ENCODE measurements around the gene HIVEP2.
A peak's percentile ranks its signal among the peaks of the same experiment; 100 is the strongest.

HIVEP2 gene

DNA sequence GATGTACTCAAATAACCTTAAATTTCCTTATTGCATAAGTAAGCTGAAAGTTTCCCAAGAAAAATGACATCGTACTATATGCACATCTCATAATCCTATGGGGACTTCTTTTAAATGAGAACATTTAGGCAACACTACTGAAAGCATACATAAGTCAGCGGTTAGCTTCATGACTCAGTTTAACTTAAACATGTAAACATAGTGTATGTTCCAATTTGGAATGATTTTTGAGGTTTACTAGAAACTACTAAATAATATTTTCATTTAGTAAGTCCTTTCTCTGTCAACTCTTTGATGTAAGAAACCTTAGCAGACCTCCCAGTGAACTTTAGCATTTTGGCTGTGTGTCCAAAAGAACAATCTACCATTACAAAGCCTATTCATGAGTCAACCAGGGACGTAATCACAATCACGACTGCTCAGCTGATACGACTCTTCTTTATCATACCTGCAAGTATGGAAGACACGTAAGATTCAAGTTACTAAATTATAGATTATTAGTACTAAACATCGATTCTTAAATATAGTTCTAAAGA is 19.3 kb downstream of the HIVEP2 start:
- DNase-seq (ENCODE audit: low read depth in 2 of 2), result no peak

DNA sequence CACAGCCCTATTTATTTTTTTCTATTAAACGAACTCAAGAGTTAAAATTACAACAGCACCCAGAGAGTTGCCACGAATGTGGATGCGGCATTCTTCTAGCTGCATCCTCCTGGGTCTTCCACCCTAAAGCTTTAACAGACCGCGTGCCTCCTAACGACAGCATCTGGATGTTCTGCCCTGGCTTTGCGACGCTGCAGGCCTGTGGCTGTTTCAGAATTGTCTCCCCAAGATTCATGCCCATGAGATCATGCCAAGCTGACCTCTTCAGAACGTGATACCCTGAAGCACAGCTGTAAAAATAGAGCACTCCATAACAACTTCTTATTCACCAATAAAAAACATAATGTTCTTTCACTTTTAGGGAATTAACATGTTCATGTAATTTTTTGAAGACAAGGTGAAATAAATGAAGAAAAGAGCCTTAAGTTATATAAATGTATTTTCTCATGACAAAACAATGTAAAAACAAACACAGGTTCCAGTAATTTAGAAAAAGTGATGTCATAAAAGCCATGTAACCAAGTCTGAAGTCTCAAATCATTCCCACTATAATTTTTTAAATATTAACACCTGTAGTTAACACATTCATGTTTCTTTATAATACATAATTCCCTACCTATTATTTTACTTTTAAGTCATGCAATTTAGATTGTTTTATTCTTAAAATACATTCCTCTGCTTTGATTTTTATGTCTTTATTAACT is 26.5 kb downstream of the HIVEP2 start:
- DNase-seq (ENCODE audit: low read depth in 2 of 2), result no peak

DNA sequence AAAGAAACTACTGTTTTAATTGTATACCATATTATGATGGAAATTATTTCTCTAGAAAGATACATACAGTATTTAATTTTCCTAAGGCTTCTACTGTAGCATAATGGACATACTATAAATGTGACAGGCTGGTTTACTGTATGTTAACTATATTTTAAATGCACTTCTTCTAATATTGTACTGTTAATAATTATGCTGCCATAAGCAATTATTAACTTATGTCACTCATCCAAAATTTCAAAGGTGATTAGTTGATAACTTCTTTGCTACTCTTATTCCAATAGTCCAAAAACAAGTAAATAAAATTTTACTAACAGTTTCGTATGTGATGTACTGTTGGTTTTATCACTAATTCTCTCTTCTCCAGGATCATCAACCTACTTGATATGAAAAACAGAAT is 28.1 kb downstream of the HIVEP2 start:
- DNase-seq (ENCODE audit: low read depth in 2 of 2), result no peak

DNA sequence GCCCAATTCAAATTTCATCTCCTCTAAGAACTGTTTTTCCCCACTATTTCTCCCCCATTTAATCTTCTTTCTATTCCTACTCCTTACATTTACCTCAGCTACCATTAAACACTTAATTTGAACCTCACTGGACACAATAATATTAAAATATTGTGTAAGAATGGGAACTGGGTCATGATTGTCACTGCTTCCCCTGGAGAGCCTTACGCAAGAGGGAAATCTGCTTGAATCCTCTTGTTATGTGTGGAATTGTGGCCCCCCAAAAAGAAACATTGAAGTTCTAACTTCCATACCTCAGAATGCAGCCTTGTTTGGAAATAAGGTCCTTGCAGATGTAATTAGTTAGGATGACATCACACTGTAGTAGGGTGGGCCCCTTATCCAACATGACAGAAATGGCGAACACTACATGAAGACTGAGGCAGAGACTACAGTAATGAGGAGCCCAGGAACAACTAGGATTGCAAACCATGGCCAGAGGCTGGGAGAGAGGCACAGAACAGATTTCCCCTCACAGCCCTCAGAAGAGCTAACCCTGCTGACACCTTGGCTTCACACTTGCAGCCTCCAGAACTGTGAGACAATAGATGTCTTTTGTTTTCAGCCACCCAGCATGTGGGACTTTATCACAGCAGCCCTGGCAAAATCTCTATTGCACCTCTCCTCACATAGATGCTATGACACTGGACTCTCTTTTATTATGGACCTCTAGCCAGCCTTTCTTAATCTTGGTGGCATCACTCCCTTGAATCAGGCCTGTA is 29.9 kb downstream of the HIVEP2 start:
- DNase-seq (ENCODE audit: low read depth in 2 of 2), result no peak

DNA sequence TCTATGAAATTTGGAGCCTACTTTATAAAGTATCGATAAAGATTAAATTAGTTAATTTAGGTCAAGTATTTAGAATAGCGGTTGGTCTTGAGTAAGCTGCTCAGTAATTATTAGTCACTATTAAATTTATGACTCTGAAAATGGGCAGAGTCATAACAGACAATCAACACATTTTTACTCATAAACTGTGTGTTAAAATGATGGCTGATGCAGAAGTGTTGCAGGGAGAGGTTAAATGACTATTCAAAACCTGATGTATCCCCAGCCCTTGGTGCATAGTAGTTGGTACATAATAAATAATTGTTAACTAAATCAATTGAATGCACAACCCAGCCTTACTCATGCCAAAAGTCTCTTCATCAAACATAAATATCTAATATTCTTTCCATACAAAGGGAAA is 30.6 kb downstream of the HIVEP2 start:
- DNase-seq (ENCODE audit: low read depth in 2 of 2), result no peak

DNA sequence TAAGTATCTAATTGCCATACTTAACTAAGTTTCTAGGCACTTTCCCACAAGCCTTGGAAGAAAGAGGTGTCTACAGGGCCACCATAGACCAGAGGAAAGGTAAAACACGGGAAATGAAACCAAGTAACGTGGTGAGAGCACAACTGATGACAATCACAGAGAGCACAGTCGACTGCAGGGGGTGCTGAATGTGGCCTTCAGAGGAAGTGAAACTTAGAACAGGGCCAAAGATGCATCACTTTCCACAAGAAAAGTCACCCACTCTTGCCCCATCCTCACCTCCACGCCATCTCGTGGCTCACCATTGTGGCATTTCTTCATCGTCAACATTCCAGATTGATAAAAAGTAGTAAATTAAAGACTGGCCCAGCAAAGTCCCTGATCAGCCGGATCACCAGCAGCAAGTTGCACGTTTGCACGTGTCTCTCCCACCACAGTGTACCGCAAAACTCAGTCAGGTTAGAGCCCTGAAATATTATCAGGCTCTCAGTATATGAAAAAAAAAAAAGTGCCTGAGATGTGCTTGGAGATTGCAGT is 31.4 kb downstream of the HIVEP2 start:
- DNase-seq (ENCODE audit: low read depth in 2 of 2), result peak; percentile 56 to 70

DNA sequence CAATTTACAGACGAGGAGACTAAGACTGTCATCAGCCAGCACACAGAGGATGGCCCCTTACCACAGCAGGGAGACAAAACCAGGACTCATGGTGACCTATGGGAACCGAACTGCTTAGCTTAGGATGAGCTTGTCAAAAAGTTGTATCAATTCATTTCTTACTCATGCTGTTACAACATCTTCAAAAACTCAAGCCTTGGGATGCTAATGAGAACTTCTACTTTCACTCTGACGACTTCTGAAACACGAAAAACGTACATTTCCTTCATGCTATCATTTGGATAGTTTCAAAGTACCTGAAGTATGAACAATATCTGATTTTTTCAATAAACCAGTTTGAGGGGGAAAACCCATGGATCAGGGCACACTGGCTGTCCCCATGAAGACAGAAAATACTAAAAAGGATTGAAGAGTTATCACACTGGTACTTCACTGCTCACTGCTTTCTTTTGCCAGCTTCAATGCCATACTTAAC is 31.9 kb downstream of the HIVEP2 start:
- no peak for DNase-seq (ENCODE audit: low read depth in 2 of 2)

DNA sequence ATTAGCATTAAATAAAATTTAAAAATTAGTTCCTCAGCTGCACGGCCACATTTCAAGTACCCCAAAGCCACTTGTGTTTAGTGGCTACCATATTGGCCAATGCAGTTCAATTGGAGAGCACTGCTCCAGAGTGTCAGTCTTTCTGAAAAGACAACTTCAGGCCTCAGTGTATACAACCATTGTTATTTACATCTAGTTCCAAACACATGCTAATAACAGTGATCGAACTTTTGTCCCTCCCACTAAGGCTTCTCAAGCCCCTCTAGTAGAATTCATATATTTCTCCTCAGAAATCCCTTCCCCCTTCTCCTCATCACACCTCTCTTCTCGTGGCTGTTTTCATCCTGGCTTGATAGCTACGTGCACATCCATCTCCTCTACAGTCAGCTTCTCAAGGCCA is 32.9 kb downstream of the HIVEP2 start:
- DNase-seq (ENCODE audit: low read depth in 2 of 2), result no peak

DNA sequence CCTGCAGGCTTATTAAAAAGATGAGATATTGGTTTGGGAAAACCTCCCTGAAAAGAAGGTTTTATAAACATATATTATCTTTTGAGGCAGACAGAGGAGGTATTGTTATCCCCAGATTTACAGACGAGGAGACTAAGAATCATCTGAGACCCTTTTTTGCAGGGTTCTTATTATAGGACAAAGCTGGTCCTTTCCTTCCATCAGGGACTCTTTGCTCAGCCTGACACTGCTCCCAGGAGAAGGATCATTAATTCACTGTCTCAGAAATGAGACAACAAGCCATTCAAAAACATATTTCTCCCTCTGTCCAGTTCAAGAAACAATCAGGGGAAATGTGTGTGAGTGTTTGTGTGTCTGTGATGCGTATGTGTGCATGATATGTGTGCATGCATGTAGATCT is 33.5 kb downstream of the HIVEP2 start:
- no peak for DNase-seq (ENCODE audit: low read depth in 2 of 2)

DNA sequence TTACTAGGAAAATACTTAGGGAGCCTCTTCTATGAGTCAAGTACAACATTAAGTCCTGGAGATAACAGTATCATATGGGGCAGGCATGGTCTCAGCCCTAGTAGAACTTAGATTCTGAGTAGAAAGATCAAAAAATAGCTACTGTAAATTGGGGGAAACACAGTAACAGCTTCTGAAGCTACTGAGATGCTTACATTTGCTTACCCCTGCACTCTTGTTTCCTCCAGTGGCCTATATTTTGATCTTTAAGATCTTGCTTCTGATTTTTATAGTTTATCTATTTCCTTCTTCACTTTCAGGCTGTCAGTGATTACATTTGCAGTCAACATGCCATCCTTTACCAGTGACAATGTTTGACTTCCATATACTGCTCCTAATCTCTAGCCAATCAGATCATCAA is 35.3 kb downstream of the HIVEP2 start:
- no peak for DNase-seq (ENCODE audit: low read depth in 2 of 2)

DNA sequence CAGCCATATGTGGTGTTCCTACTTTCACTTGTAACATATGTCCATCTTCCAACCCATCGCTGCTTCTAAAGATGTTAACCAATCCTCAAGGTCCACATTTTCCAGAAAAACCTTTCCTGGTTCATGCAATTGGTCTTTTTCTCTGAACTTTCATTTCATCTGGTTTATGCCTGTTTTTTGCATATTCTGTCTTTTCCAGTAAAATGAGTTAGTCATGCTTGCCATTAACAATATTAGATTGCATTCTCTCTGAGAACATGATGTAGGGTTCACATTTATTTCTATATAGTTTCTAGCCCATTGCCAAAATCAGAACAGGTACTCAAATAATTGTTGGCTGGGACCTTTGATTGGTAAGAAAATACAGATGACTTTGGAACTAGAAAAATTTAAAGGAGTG is 36.7 kb downstream of the HIVEP2 start:
- no peak for DNase-seq (ENCODE audit: low read depth in 2 of 2)

DNA sequence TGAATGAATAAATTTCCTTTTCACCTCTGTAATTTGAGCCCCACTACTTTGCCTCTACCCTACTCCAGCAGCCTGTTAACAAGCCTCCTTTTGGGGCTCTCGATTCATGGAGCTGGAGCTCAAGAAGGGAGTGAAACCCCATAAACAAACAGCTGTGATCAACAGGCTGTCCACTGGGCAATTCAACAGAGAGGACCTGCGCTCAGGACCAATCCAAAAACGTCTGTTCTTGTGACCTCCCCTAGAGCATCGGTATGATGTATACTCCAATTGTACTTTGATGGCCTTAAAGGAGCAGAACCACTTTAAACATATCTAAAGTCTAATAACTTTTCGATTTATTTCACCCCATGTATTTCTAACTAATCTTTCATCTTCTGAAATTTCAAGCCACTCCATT is 37.4 kb downstream of the HIVEP2 start:
- no peak for DNase-seq (ENCODE audit: low read depth in 2 of 2)

DNA sequence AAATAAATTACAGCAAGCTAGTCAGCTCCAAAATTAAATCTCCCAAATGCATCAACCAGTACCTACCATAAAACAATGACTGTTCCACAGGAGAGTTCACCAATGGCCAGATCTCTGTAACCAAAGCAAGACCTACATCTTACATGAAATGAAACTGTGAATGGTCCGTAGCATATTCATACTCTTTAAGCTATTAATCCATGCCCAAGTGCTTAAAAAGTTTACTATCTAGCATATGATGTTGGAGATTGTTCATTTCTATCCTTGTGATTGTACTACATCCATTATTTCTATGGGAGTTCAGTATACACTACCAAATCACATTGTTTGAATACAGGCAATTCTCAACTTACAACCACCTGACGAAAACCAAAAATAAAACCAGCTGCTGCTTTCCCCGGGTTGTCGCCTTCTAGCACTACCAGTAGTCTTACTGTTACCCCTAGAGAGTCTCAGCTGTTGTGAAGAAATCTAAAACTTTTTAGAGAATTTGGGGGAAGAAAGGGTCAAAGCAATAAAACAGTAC is 38.0 kb downstream of the HIVEP2 start:
- no peak for DNase-seq (ENCODE audit: low read depth in 2 of 2)

DNA sequence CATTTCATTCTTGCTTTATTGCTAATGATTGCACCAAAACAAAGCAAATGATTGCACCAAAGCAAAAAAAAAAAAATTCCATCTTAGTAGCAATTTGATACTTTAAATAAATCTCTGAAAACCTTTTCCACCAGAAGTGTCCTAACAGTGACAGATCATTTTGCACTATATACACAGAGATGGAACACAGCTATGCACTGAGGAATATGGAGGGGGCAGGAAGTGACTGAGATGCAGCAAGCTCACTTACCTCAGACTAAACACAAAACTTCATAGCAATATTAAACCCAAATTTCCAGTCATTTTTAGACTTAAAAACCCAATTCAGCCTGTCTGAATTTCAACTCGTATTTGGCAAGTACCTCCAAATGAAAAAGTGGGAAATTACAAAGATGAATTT is 41.2 kb downstream of the HIVEP2 start:
- DNase-seq (ENCODE audit: low read depth in 2 of 2), result no peak

DNA sequence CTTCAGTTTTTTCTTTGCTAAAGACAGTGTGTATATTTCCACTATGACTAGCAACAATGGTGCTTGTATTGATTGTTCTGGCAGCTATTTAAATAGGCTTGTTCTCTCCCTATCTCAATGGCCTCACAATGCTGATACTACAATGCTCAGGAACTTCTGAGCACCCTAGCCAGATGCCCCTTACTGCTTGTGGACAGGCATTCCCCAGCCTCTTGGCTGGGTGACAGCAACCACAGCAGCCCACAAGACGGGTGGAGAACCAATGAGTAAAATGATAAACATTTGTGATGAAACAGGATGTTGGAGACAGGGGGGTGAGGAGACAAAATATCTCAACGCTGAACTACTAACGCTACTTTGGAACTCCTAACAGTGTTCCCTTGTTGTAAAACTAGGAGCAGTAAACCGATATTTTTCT is 42.3 kb downstream of the HIVEP2 start:
- peak in 1 of 2 donors; percentile 59 for DNase-seq (ENCODE audit: low read depth in 2 of 2)

DNA sequence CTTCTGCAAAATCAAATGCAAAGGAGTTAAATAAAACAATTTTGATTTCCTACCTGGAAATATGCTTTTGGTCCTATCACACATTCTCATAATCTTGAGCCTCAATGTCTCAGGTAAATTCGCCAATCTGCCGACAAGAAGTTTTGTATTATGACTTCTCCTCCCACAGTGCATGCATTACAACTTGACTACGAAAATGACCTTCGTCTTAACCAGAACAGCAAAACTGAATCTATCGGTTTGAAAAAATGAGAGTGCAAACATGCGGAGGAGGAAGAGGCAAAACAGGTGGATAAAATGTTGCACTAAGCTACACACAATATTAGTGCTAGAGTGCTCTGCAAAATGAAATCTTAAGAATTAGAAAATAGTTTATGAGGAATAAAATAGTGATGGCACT is 43.4 kb downstream of the HIVEP2 start:
- no peak for DNase-seq (ENCODE audit: low read depth in 2 of 2)

DNA sequence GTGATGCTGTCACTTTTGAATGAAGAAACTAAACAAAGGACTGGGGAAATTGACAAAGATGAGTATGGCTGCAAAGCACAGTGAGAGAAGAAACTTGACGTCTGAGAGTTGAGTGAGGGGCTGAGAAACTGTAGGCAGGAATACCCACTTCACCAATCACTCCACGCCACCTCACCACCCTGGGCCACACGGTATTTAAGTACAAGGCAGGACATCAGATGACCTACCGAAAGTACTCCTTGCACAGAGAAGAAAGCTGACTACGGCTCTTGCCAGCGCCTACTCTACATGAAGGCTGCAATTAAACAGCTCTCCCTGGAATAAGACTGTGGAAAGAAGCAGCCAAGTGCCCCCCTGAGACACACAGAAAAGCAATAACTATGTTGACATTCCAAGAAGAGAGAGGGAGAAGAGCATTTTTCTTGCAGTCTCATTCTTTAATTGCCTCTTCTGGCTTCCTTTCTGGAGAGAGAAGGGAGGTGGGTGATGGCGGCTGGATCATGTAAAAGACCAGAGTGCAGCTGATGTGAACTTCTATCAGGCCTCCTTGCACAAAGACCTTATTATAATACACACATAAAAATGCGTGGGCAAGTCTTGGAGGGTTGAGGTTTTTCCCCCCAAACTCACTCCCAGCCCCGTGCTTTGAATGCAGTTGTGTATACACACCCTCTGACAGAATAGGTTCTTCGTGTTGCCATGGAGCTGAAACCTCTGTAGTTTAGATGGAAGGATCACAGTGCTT is 44.6 kb downstream of the HIVEP2 start:
- DNase-seq (ENCODE audit: low read depth in 2 of 2), result no peak

DNA sequence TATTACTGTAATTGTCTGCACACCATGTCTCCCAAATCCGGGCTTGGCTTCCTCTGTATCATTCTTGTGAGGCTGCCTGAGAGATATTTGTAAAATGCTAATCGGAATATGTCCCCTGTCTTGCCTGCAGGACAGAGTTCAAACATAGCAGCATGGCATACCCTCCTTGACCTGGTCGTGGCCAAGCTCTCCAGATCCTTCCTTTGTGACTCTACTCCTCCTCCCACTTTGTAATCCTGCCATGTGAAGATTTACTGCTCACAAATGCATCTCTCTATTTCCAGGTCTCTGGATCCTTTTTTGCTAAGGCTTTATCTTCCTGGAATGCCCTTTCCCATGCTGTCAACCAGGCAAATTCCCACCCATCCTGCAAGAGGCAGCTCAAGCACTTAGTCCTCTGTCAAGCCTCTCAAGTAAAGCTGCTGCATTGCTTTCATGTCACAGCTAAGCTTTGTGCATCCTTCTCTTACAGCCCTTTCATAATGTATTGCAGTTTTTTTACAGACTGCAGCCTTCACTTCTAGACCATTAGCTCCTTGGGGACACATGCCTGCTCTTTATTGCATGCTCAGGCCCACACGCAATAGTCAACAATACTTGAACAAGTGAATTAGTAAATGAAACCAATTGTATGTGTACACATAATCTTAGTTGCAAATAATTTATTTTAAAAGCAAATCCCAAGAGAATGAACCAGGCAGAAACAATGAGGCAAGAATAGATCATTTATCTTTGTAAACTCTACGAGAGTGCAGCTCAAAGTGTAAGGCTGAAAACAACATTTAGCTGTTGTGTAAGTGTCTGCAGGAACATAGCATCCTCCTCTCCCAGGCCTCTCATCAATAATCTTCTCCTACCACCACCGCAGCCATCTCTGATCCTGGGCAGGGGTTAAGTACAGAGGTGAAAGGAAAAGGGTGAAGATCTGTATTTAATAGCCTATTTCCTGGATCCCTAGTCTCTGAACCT is 45.8 kb downstream of the HIVEP2 start:
- no peak for DNase-seq (ENCODE audit: low read depth in 2 of 2)

DNA sequence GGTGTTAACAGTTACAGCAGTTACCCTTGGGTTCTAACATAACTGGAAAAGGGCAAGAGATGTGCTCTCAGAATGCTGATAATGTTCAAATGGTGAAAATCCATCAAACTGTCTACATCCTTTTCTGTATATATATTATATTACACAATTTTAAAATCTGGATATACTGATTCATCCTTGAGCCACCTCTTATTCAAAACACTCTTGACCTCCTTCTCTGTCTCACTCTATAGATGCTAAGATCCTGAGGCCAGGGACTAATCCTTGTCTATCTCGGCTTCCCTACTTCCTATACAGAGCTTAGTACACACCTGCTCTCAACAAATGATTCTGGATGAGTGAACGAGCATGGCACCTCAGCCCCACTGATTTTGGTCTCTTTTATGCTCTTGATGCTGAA is 47.3 kb downstream of the HIVEP2 start:
- DNase-seq (ENCODE audit: low read depth in 2 of 2), result no peak

DNA sequence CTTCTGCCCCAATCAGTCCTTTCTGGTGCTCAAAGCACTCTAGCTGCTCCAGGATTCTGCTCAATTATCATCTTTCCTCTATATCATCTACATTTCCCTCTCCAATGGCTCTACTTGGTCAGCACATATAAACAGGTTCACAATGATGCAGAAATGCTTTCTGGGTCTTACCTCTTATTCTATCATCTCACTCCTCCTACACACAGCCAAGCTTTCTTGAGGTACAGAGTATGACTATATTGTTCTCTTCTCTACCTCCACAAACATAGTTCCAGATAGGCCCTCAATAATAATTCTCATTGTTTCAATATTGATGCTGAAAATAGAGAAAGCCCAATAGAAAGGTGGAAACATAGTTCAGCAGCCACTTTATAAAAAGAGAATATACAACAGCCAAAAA is 48.2 kb downstream of the HIVEP2 start:
- no peak for DNase-seq (ENCODE audit: low read depth in 2 of 2)

DNA sequence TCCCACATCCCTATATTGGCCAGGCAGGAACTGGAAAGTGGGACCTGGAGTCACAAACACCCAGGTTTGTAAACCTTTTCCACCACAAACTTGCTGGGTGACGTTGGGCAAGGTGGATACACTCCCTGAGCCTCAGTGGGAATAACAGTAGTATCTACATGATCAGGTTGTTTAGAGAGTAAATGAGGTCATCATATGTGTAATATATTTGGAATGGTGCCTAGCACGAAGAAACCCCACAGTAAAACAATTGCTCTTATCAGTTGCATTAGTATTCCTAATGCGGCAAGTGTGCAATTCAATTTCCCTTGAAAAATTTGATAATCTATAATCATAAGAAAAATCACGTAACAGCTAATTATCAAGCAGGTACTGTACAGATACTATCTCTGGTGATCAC is 51.9 kb downstream of the HIVEP2 start:
- no peak for DNase-seq (ENCODE audit: low read depth in 2 of 2)

All from stimulated activated CD8-positive, alpha-beta memory T cell treated with anti-CD3 and anti-CD28 coated beads, Interleukin-15, amount 100 ng/mL, for 48 hours (primary cell).